ENCODE measurements around the gene MTHFR. TPM values are rescaled to one million over a fixed set of nuclear protein-coding genes. Genes with fewer than 3 reads are reported as not detected.

Gene MTHFR
- total and polyA plus RNA-seq, 4 donors = 5.5 to 29.0 (median 18.3) TPM

- no peak overlapping the region for H3K27ac ChIP-seq (ENCODE audit: low read depth in 1 of 2, low read length in 2 of 2)
- no peak for TF ChIP-seq TAF1 (conservative IDR thresholded peaks at IDR 0.05)
- no peak for TF ChIP-seq CTCF (IDR thresholded peaks at IDR 0.05; ENCODE audit: low read depth, low read length, missing input control)
- H3K9ac ChIP-seq (ENCODE audit: low read depth in 1 of 2, low read length in 2 of 2) = no peak overlapping the region
- no peak for DNase-seq (ENCODE audit: low spot score)
- H3K4me1 ChIP-seq (ENCODE audit: control insufficient read depth in 4 of 4, insufficient read depth in 4 of 4, low read length in 3 of 4) = peaks cover 7 to 32% (median 24%) of the 10 kb centered on the region in 4 donors
- no peaks in the 10 kb centered on the region for H3K9me3 ChIP-seq (ENCODE audit: control insufficient read depth in 4 of 4, low read length in 3 of 4)
- peaks cover 11 to 39% (median 29%) of the 10 kb centered on the region in 4 donors for H3K36me3 ChIP-seq (ENCODE audit: control insufficient read depth in 4 of 4, insufficient read depth in 3 of 4, low read depth in 1 of 4, low read length in 3 of 4)
- WGBS = 97% methylated on average over 9 of the region's 9 CpGs
- H3K4me3 ChIP-seq (ENCODE audit: low read depth in 1 of 3, low read length in 3 of 3) = no peak overlapping the region
- no peaks in the 10 kb centered on the region for H3K27me3 ChIP-seq (ENCODE audit: control insufficient read depth in 4 of 4, insufficient read depth in 4 of 4, low read length in 3 of 4)
These were observed 5.9 kb downstream of the MTHFR start for GRCh38 chr1:11799896-11800295.

- peaks cover 7 to 27% (median 24%) of the 10 kb centered on the region in 4 donors for H3K4me1 ChIP-seq (ENCODE audit: control insufficient read depth in 4 of 4, insufficient read depth in 4 of 4, low read length in 3 of 4)
- no peak for TF ChIP-seq SP1 (IDR thresholded peaks at IDR 0.05)
- no peak for TF ChIP-seq RXRA (IDR thresholded peaks at IDR 0.05)
- no peak for TF ChIP-seq FOXA2 (IDR thresholded peaks at IDR 0.05)
- TF ChIP-seq ATF3 (IDR thresholded peaks at IDR 0.05) = no peak
- TF ChIP-seq RAD21 (IDR thresholded peaks at IDR 0.05) = no peak
- TF ChIP-seq HNF4A (conservative IDR thresholded peaks at IDR 0.05) = no peak
- no peak for TF ChIP-seq GABPA (IDR thresholded peaks at IDR 0.05 in 1 of 2, conservative IDR thresholded peaks at IDR 0.05 in 1 of 2)
- no peak for TF ChIP-seq NR2F2 (IDR thresholded peaks at IDR 0.05)
- no peak for TF ChIP-seq ZBTB33 (IDR thresholded peaks at IDR 0.05)
- TF ChIP-seq FOXA1 (IDR thresholded peaks at IDR 0.05) = no peak
- no peak for TF ChIP-seq HNF4G (IDR thresholded peaks at IDR 0.05)
- no peak for TF ChIP-seq JUND (IDR thresholded peaks at IDR 0.05)
- TF ChIP-seq CTCF (IDR thresholded peaks at IDR 0.05; ENCODE audit: low read depth, low read length, missing input control) = no peak
- no peak for TF ChIP-seq YY1 (IDR thresholded peaks at IDR 0.05)
- no peak for TF ChIP-seq REST (IDR thresholded peaks at IDR 0.05)
- no peak for TF ChIP-seq TAF1 (conservative IDR thresholded peaks at IDR 0.05)
- TF ChIP-seq MAX (IDR thresholded peaks at IDR 0.05) = no peak
- no peak for TF ChIP-seq EGR1 (IDR thresholded peaks at IDR 0.05; ENCODE audit: low read depth in 2 of 2)
- no peak overlapping the region for H3K27ac ChIP-seq (ENCODE audit: low read depth in 1 of 2, low read length in 2 of 2)
- H3K4me3 ChIP-seq (ENCODE audit: low read depth in 1 of 3, low read length in 3 of 3) = no peak overlapping the region
- WGBS = 98% methylated on average over 5 of the region's 5 CpGs
- DNase-seq (ENCODE audit: low spot score) = no peak
- peaks cover 15 to 47% (median 36%) of the 10 kb centered on the region in 4 donors for H3K36me3 ChIP-seq (ENCODE audit: control insufficient read depth in 4 of 4, insufficient read depth in 3 of 4, low read depth in 1 of 4, low read length in 3 of 4)
- no peaks in the 10 kb centered on the region for H3K9me3 ChIP-seq (ENCODE audit: control insufficient read depth in 4 of 4, low read length in 3 of 4)
- no peak overlapping the region for H3K9ac ChIP-seq (ENCODE audit: low read depth in 1 of 2, low read length in 2 of 2)
- H3K27me3 ChIP-seq (ENCODE audit: control insufficient read depth in 4 of 4, insufficient read depth in 4 of 4, low read length in 3 of 4) = no peaks in the 10 kb centered on the region
These were observed 6.7 kb downstream of the MTHFR start for GRCh38 chr1:11799099-11799498.

All from liver (tissue), 9 donors.